ENCODE measurements around the gene TMEM154. TPM values are rescaled to one million over a fixed set of nuclear protein-coding genes. Genes with fewer than 3 reads are reported as not detected.

Gene TMEM154
- total and polyA plus RNA-seq, 10 of the 15 experiments (the other 5 are each of a cell fraction or from before 2014, with no cell fraction given) = 5.1 to 41.4 (median 18.2) TPM

- TF ChIP-seq HDGF (IDR thresholded peaks at IDR 0.05) (no peak), NRF1 (conservative IDR thresholded peaks at IDR 0.05; ENCODE audit: low read depth, low read length) (no peak), HCFC1 (IDR thresholded peaks at IDR 0.05; ENCODE audit: low read length) (no peak), TARDBP (IDR thresholded peaks at IDR 0.05; ENCODE audit: borderline replicate concordance) (no peak), NR2C1 (IDR thresholded peaks at IDR 0.05) (no peak), JUND (IDR thresholded peaks at IDR 0.05; ENCODE audit: low read depth, low read length) (no peak), POLR2A (IDR thresholded peaks at IDR 0.05; ENCODE audit: low read depth, low read length) (no peak)
- TF ChIP-seq, protein P1, sequence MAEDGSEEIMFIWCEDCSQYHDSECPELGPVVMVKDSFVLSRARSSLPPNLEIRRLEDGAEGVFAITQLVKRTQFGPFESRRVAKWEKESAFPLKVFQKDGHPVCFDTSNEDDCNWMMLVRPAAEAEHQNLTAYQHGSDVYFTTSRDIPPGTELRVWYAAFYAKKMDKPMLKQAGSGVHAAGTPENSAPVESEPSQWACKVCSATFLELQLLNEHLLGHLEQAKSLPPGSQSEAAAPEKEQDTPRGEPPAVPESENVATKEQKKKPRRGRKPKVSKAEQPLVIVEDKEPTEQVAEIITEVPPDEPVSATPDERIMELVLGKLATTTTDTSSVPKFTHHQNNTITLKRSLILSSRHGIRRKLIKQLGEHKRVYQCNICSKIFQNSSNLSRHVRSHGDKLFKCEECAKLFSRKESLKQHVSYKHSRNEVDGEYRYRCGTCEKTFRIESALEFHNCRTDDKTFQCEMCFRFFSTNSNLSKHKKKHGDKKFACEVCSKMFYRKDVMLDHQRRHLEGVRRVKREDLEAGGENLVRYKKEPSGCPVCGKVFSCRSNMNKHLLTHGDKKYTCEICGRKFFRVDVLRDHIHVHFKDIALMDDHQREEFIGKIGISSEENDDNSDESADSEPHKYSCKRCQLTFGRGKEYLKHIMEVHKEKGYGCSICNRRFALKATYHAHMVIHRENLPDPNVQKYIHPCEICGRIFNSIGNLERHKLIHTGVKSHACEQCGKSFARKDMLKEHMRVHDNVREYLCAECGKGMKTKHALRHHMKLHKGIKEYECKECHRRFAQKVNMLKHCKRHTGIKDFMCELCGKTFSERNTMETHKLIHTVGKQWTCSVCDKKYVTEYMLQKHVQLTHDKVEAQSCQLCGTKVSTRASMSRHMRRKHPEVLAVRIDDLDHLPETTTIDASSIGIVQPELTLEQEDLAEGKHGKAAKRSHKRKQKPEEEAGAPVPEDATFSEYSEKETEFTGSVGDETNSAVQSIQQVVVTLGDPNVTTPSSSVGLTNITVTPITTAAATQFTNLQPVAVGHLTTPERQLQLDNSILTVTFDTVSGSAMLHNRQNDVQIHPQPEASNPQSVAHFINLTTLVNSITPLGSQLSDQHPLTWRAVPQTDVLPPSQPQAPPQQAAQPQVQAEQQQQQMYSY (CRISPR knock-in tag; IDR thresholded peaks at IDR 0.05) = no peak
- H2AFZ ChIP-seq (ENCODE audit: control insufficient read depth, low read depth, low read length) = no peak overlapping the region
- no peaks in the 10 kb centered on the region for H3K4me1 ChIP-seq (ENCODE audit: control insufficient read depth, insufficient read depth, low read length)
- intact Hi-C loops (cut with micrococcal nuclease; ENCODE audit: unreplicated experiment) = no loop called here
- H3K4me3 ChIP-seq = no peak overlapping the region
- H3K27me3 ChIP-seq (replicated peaks in 1 of 2; ENCODE audit: control insufficient read depth in 2 of 2, insufficient read depth in 2 of 2, low read length in 1 of 2) = no peaks in the 10 kb centered on the region
- FAIRE-seq (no peak), ATAC-seq (no peak), DNase-seq (ENCODE audit: low read depth, low spot score) (no peak)
- in situ Hi-C loops (cut with MboI) = no loop called here
- BruUV-seq (replicated peaks) = no TSS peak
- ChIA-PET RAD21 (ENCODE audit: unreplicated experiment) (interaction anchor here (1.0 kb wide), 1 partner anchor 214 kb away, joined by 3 read pairs; no protein-coding TSS in a partner anchor), POLR2A (no interaction called here), SMC1A (ENCODE audit: uncharacterized antibody, unreplicated experiment) (interaction anchor here (1.0 to 2.0 kb wide), 6 partner anchors 10 to 126 kb away, joined by 3 to 7 read pairs (median 4); no protein-coding TSS in a partner anchor), CTCF (interaction anchor here (0.9 to 1.1 kb wide), 2 partner anchors 70 to 137 kb away, joined by 3 read pairs; no protein-coding TSS in a partner anchor)
- no peaks in the 10 kb centered on the region for H4K20me1 ChIP-seq (ENCODE audit: control insufficient read depth, insufficient read depth)
- H3K79me2 ChIP-seq (ENCODE audit: control insufficient read depth, insufficient read depth, low read length) = no peaks in the 10 kb centered on the region
- no peak overlapping the region for H3K9ac ChIP-seq (ENCODE audit: control insufficient read depth, insufficient read depth, low read length)
- WGBS (ENCODE audit: insufficient coverage, insufficient replicate concordance, low lambda C conversion rate, missing lambda C conversion rate) = 95% methylated on average over 5 of the region's 5 CpGs
- no peak overlapping the region for H3K27ac ChIP-seq (ENCODE audit: control insufficient read depth, insufficient read depth)
- no peaks in the 10 kb centered on the region; the same call in 2 of the 3 replicates for H3K9me3 ChIP-seq (replicated peaks; ENCODE audit: control insufficient read depth, insufficient read depth, low read length)
- no peak overlapping the region for H3K4me2 ChIP-seq (ENCODE audit: control insufficient read depth, insufficient read depth)
- H3K36me3 ChIP-seq (ENCODE audit: control insufficient read depth in 2 of 2, insufficient read depth in 2 of 2, low read length in 1 of 2) = peaks cover 0 to 2% of the 10 kb centered on the region in 2 experiments; a peak in 1 of 4 replicates
These were observed 51.7 kb downstream of the TMEM154 start for GRCh38 chr4:152628128-152628527.
